ENCODE results near the gene PKNOX1. TPM values are rescaled to one million over a fixed set of nuclear protein-coding genes. Genes with fewer than 3 reads are reported as not detected.
A peak's percentile ranks its signal among the peaks of the same experiment; 100 is the strongest.

PKNOX1 gene
- total and polyA plus RNA-seq, 9 of the 15 experiments (the other 6 are each of a cell fraction or from before 2014, with no cell fraction given): 8.8 to 25.9 (median 13.2) TPM

- H3K27me3 ChIP-seq (ENCODE audit: control insufficient read depth in 2 of 2, insufficient read depth in 2 of 2, low read length in 2 of 2): no peaks in the 10 kb centered on the region
- no peak overlapping the region for H2AFZ ChIP-seq (ENCODE audit: low read depth, low read length)
- ATAC-seq: no peak
- intact Hi-C loops (cut with micrococcal nuclease): no loop called here
- no peak for FAIRE-seq
- in situ Hi-C loops (cut with MboI): no loop called here
- no peak overlapping the region for H3K4me2 ChIP-seq (ENCODE audit: insufficient read depth, low read length)
- TF ChIP-seq ARHGAP35 (IDR thresholded peaks at IDR 0.05; ENCODE audit: partially characterized antibody): no peak
- no peak for TF ChIP-seq WHSC1 (IDR thresholded peaks at IDR 0.05; ENCODE audit: low read length)
- no peak for TF ChIP-seq ZNF174 (CRISPR knock-in tag; IDR thresholded peaks at IDR 0.05)
- no peak for TF ChIP-seq ERF (CRISPR knock-in tag; IDR thresholded peaks at IDR 0.05)
- no peak for TF ChIP-seq NONO (IDR thresholded peaks at IDR 0.05; ENCODE audit: low read depth in 2 of 2, low read length in 1 of 2)
- no peak for TF ChIP-seq ZNF347 (CRISPR knock-in tag; IDR thresholded peaks at IDR 0.05; ENCODE audit: low read depth)
- TF ChIP-seq SMARCB1 (IDR thresholded peaks at IDR 0.05; ENCODE audit: insufficient read length, low read depth): no peak
- TF ChIP-seq E2F1 (CRISPR knock-in tag; IDR thresholded peaks at IDR 0.05): no peak
- H3K9ac ChIP-seq (ENCODE audit: insufficient read depth in 1 of 2, low read depth in 2 of 2, low read length in 2 of 2): 0 out of 4 replicates have a peak overlapping the region, but pooled peaks of 1 of the 2 experiments have one; percentile 46
- ChIA-PET POLR2A (no interaction called here), CTCF (ENCODE audit: low intra/inter-chr PET ratio) (no interaction called here)
- DNase-seq (ENCODE audit: extremely low read depth in 1 of 4, low spot score in 3 of 4): no peak
- peaks cover 44% of the 10 kb centered on the region; the same call in 2 of the 3 replicates for H3K36me3 ChIP-seq (ENCODE audit: control insufficient read depth, insufficient read depth, low read length)
- H3K4me3 ChIP-seq: no peak overlapping the region
- H4K20me1 ChIP-seq (replicated peaks; ENCODE audit: control insufficient read depth, insufficient read depth, low read length): no peaks in the 10 kb centered on the region
- no peak overlapping the region for H3K27ac ChIP-seq (ENCODE audit: extremely low read depth, low read depth, low read length)
- no peaks in the 10 kb centered on the region for H3K4me1 ChIP-seq (replicated peaks in 1 of 2; ENCODE audit: control insufficient read depth in 2 of 2, insufficient read depth in 2 of 2, low read length in 2 of 2)
- H3K9me1 ChIP-seq (ENCODE audit: control insufficient read depth, insufficient read depth, low read length): no peaks in the 10 kb centered on the region
- no peaks in the 10 kb centered on the region for H3K9me3 ChIP-seq (replicated peaks; ENCODE audit: control insufficient read depth, insufficient read depth, low read depth, low read length)
- H3K79me2 ChIP-seq (ENCODE audit: control insufficient read depth, insufficient read depth, low read length): no peaks in the 10 kb centered on the region
- no TSS peak for BruUV-seq (replicated peaks)
- WGBS (ENCODE audit: insufficient coverage, low coverage, missing lambda C conversion rate): 62% methylated on average over 6 of the region's 6 CpGs
These were observed 46.4 kb downstream of the PKNOX1 start for GRCh38 chr21:43020771-43021170.

Data from K562 (cell line).